Neural cell (in vitro differentiated cells): ENCODE results near the gene LNP1. TPM values are rescaled to one million over a fixed set of nuclear protein-coding genes. Genes with fewer than 3 reads are reported as not detected.

Experiments used
- H2AFZ ChIP-seq: fragments of 200-600, 300-800 bp; sonication (generic), shearing (Covaris generic); 2 replicates; pipeline ENCODE4 v1.6.0; 2014; ENCODE audit warnings: low read depth, mild to moderate bottlenecking, antibody characterized with exemption, low read length, moderate library complexity
- H3F3A ChIP-seq: fragments of 200-600 bp; shearing (Covaris generic); 2 replicates; pipeline ENCODE4 v1.6.1; 2016; ENCODE audit warnings: mild to moderate bottlenecking, moderate library complexity, mixed read lengths, antibody characterized with exemption, low read length; ENCODE audit not compliant: insufficient read depth, poor library complexity, severe bottlenecking
- H3K27ac ChIP-seq: fragments of 200-600, 300-800 bp; sonication (generic), shearing (Covaris generic); 2 replicates; pipeline ENCODE4 v1.5.1; 2014; ENCODE audit warnings: mild to moderate bottlenecking, low read length, moderate library complexity
- H3K27me3 ChIP-seq: fragments of 300-800, 200-600 bp; sonication (generic), shearing (Covaris generic); 2 replicates; pipeline ENCODE4 v1.6.0; 2014; ENCODE audit warnings: mild to moderate bottlenecking, low read depth, low read length, moderate library complexity; ENCODE audit not compliant: insufficient read depth
- H3K36me3 ChIP-seq: fragments of 300-800, 200-600 bp; sonication (generic), shearing (Covaris generic); 2 replicates; pipeline ENCODE4 v1.5.1; 2014; ENCODE audit warnings: mild to moderate bottlenecking, antibody characterized with exemption, low read length, moderate library complexity; ENCODE audit not compliant: insufficient read depth
- H3K4me2 ChIP-seq: fragments of 300-800, 200-600 bp; sonication (generic), shearing (Covaris generic); 2 replicates; pipeline ENCODE4 v1.6.0; 2014; ENCODE audit warnings: mild to moderate bottlenecking, low read length
- H3K4me3 ChIP-seq: fragments of 300-800, 200-600 bp; sonication (generic), shearing (Covaris generic); 2 replicates; pipeline ENCODE4 v1.5.1; 2014; ENCODE audit warnings: mild to moderate bottlenecking, low read length, moderate library complexity
- H3K79me2 ChIP-seq: fragments of 200-600 bp; shearing (Covaris generic); replicated peaks from 2 replicates; pipeline ENCODE4 v1.6.0; 2014; ENCODE audit warnings: mild to moderate bottlenecking, low read length, moderate library complexity; ENCODE audit not compliant: insufficient read depth
- H3K9ac ChIP-seq: fragments of 300-800, 200-600 bp; sonication (generic), shearing (Covaris generic); 2 replicates; pipeline ENCODE4 v1.6.1; 2016; ENCODE audit warnings: mild to moderate bottlenecking, low read length, mixed read lengths
- H3K9me2 ChIP-seq: fragments of 200-600 bp; shearing (Covaris generic); 2 replicates; pipeline ENCODE4 v1.6.1; 2016; ENCODE audit warnings: mild to moderate bottlenecking, low read length, mixed read lengths; ENCODE audit not compliant: insufficient read depth
- H3K9me3 ChIP-seq: fragments of 200-600, 300-800 bp; sonication (generic), shearing (Covaris generic); 2 replicates; pipeline ENCODE4 v1.6.1; 2016; ENCODE audit warnings: mild to moderate bottlenecking, mixed run types, low read length, moderate library complexity, mixed read lengths
- H4K20me1 ChIP-seq: fragments of 200-600 bp; shearing (Covaris generic); 2 replicates; pipeline ENCODE4 v1.6.1; 2016; ENCODE audit warnings: mild to moderate bottlenecking, mixed run types; ENCODE audit not compliant: insufficient read depth
- CTCF ChIP-seq: fragments of 450-650 bp; IDR thresholded peaks from 2 replicates; pipeline ENCODE4 v1.5.1; 2014; ENCODE audit warnings: antibody characterized with exemption, mild to moderate bottlenecking, moderate library complexity; ENCODE audit not compliant: poor library complexity, severe bottlenecking
- EP300 ChIP-seq: fragments of 450-650 bp; conservative IDR thresholded peaks from 2 replicates; pipeline ENCODE4 v1.6.1; 2014; ENCODE audit warnings: antibody characterized with exemption, mild to moderate bottlenecking, moderate library complexity; ENCODE audit not compliant: poor library complexity, severe bottlenecking
- EZH2 ChIP-seq: fragments of 200-600, 300-800 bp; shearing (Covaris generic), sonication (generic); IDR thresholded peaks from 2 replicates; pipeline ENCODE4 v1.6.1; 2014; ENCODE audit warnings: antibody characterized with exemption, low read length, borderline replicate concordance, mild to moderate bottlenecking; ENCODE audit not compliant: insufficient read depth, poor library complexity, severe bottlenecking
- MXI1 ChIP-seq: fragments of 450-650 bp; conservative IDR thresholded peaks from 2 replicates; pipeline ENCODE4 v1.6.1; 2014; ENCODE audit warnings: antibody characterized with exemption, mild to moderate bottlenecking; ENCODE audit not compliant: poor library complexity, severe bottlenecking
- POLR2AphosphoS5 ChIP-seq: IDR thresholded peaks from 2 replicates; pipeline ENCODE4 v1.6.1; 2012
- RAD21 ChIP-seq: fragments of 450-650 bp; conservative IDR thresholded peaks from 2 replicates; pipeline ENCODE4 v1.6.1; 2014; ENCODE audit warnings: antibody characterized with exemption, mild to moderate bottlenecking, moderate library complexity
- REST ChIP-seq: IDR thresholded peaks from 2 replicates; pipeline ENCODE4 v1.6.1; 2012; ENCODE audit warnings: borderline replicate concordance
- SMC3 ChIP-seq: fragments of 450-650 bp; conservative IDR thresholded peaks from 2 replicates; pipeline ENCODE4 v1.6.1; 2014; ENCODE audit warnings: antibody characterized with exemption, mild to moderate bottlenecking, moderate library complexity; ENCODE audit not compliant: poor library complexity
- TAF1 ChIP-seq: IDR thresholded peaks from 2 replicates; pipeline ENCODE4 v1.6.1; 2012; ENCODE audit warnings: low read depth
- polyA plus RNA-seq: library from polyadenylated mRNA; depleted of rRNA; stranded (reverse); fragments of >200 nt; gene quantifications from 2 replicates; pipeline ENCODE4 v1.2.3, GENCODE V29; 2014

Gene LNP1
- polyA plus RNA-seq, 1 donor from 2014 or later: 19.2 TPM

GRCh38 chr3:100496711-100497261, 95.4 kb downstream of the LNP1 start:
- H3K79me2 ChIP-seq: no peaks in the 10 kb centered on the region
- TF ChIP-seq EP300: no peak
- TF ChIP-seq POLR2AphosphoS5: no peak
- TF ChIP-seq REST: no peak
- TF ChIP-seq CTCF: no peak
- TF ChIP-seq MXI1: no peak
- TF ChIP-seq RAD21: no peak
- TF ChIP-seq SMC3: no peak
- TF ChIP-seq EZH2: no peak
- no peak for TF ChIP-seq TAF1
- H3K4me2 ChIP-seq: no peak overlapping the region
- H4K20me1 ChIP-seq: no peaks in the 10 kb centered on the region
- no peaks in the 10 kb centered on the region for H3K9me2 ChIP-seq
- peaks cover 2% of the 10 kb centered on the region for H3F3A ChIP-seq
- no peak overlapping the region for H3K4me3 ChIP-seq
- no peak overlapping the region for H2AFZ ChIP-seq
- no peaks in the 10 kb centered on the region for H3K9me3 ChIP-seq
- H3K27ac ChIP-seq: no peak overlapping the region
- H3K36me3 ChIP-seq: no peaks in the 10 kb centered on the region
- no peaks in the 10 kb centered on the region for H3K27me3 ChIP-seq
- no peak overlapping the region for H3K9ac ChIP-seq

DNA sequence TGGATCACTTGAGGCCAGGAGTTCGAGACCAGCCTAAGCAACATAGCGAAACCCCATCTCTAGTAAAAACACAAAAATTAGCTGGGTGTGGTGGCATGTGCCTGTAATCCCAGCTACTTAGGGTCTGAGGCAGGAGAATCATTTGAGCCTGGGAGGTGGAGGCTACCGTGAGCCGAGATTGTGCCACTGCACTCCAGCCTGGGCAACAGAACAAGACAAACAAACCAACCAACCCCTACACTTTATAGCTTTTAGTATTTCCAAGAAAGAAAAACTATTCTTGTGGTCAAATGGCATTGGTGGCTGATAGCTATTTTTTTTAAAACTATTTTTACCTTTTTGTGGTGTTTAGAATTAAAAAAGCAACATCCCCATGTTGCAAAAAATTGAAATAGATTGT, 98.3 kb downstream of the LNP1 start:
- H2AFZ ChIP-seq: no peak overlapping the region
- H3K9me3 ChIP-seq: no peaks in the 10 kb centered on the region
- no peak overlapping the region for H3K4me3 ChIP-seq
- no peaks in the 10 kb centered on the region for H4K20me1 ChIP-seq
- H3K79me2 ChIP-seq: no peaks in the 10 kb centered on the region
- H3F3A ChIP-seq: no peaks in the 10 kb centered on the region
- no peak for TF ChIP-seq SMC3
- TF ChIP-seq EP300: no peak
- TF ChIP-seq CTCF: no peak
- no peaks in the 10 kb centered on the region for H3K36me3 ChIP-seq
- H3K27me3 ChIP-seq: no peaks in the 10 kb centered on the region
- H3K4me2 ChIP-seq: no peak overlapping the region
- no peak overlapping the region for H3K9ac ChIP-seq
- H3K27ac ChIP-seq: no peak overlapping the region
- H3K9me2 ChIP-seq: no peaks in the 10 kb centered on the region
